HG02943 (cell line): ENCODE measurements around the gene CCDC137.
"Not testable (repeated sequence)": the region's sequence is repeated elsewhere in the genome, so short reads cannot be mapped to it uniquely, and the experiment has no call there.

Source experiments
- ATAC-seq: cut with Tn5 transposase; IDR thresholded peaks from one replicate; pipeline ENCODE4 v1.9.1; 2021; ENCODE audit warnings: mild to moderate bottlenecking, low read depth, moderate library complexity; ENCODE audit not compliant: unreplicated experiment

Gene CCDC137, protein sequence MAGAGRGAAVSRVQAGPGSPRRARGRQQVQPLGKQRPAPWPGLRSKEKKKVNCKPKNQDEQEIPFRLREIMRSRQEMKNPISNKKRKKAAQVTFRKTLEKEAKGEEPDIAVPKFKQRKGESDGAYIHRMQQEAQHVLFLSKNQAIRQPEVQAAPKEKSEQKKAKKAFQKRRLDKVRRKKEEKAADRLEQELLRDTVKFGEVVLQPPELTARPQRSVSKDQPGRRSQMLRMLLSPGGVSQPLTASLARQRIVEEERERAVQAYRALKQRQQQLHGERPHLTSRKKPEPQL

DNA sequence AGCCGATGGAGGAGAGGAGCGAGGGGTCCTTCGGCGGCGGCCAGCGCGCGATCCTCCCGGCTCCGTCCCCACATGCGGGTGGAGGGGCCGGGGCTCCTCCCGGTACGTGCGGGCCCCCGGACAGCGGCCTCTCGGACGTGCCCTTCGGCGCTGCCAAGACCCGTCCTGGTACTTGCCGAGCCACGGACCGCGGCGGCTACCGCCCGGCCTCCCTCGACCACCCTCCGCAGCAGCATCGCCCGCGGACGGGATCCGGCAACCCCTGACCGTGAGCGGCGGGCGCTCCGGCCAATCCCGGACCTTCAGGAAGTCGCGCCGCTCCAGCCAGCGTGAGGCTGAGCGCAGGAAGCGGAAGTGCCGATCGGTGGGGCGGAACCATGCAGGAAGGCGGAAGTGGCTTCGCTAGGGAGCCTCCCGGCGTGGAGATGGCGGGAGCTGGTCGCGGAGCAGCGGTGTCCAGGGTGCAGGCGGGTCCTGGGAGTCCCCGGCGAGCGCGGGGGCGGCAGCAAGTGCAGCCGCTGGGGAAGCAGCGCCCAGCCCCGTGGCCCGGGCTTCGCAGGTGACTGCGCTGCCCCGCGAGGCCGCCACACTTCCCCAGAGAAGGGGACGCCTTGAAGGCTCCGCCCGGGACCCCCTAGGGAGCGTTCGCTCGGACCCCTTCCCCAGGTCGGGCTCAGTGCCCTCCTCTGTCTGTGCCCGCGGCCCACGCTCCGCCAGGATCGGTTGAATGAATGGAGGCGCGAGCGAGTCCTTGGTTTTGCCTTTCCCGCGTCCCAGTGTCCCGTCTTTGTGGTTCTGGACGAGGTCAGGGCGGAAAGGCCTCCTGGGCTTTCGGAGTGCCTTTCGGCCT, at the start of gene CCDC137, which contains the start of gene OXLD1:
TSS of gene CCDC137 (plus strand) at position 396 of the 850 bp plus-strand sequence. CDS start at position 426, 30 bp downstream.
TSS of gene OXLD1 (minus strand) at position 264 of the 850 bp plus-strand sequence. CDS start at position 236, 28 bp downstream.
- peak; percentile 88 for ATAC-seq

DNA sequence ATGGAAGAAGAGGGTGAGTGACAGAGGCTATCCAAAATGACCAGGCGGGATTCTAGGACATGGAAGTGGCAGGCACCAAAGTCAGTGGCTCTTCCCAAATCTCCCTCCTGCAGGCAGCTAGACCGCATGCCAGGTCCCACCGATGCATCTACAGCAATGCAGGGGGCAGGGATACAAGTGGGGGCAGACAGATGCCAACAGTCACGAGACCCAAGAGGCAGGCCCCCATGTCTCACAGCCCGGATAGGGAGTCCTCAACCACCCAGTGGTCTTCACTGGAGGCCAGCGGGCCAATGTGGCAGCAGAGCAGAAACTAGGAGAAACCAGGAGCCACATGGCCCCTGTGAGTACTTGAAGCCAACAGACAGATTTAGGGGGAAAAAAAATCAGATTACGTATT, 49.7 kb upstream of the CCDC137 start:
- ATAC-seq, result no peak

DNA sequence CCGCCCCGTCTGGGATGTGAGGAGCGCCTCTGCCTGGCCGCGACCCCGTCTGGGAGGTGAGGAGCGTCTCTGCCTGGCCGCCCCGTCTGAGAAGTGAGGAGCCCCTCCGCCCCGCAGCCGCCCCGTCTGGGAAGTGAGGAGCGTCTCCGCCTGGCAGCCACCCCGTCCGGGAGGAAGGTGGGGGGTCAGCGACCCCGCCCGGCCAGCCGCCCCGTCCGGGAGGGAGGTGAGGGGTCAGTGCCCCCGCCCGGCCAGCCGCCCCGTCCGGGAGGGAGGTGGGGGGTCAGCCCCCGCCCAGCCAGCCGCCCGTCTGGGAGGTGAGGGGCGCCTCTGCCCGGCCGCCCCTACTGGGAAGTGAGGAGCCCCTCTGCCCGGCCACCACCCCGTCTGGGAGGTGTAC, 48.2 kb upstream of the CCDC137 start:
- ATAC-seq, result not testable (repeated sequence)

DNA sequence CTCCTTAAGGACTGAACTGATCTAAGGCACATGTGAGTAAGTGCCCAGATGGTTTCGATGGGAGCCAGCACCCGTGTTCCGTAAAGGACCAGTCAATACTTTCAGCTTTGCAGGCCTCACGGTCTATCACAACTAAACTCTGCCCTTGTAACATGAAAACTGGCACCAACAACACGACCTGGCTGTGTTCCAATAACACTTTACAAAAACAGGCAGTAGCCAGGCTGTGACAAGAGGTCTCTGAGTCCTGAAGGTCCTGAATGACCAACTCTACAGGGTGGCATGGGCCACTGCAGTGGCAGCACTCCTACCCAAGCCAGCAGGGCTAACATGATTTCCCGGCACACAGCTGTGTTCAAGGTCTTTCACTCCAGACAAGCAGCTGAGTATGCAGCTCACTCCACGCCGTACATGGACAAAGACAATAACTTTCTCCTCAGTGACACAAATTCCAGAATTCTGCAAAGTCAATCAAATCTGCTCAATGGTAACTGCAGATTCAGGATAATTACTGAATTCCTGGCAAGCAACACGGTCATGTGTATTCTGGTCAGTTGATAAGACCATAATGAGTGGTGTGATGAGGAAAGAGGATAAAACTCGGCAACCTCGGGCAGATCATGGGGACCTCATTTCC, 44.9 kb upstream of the CCDC137 start:
- no peak for ATAC-seq

DNA sequence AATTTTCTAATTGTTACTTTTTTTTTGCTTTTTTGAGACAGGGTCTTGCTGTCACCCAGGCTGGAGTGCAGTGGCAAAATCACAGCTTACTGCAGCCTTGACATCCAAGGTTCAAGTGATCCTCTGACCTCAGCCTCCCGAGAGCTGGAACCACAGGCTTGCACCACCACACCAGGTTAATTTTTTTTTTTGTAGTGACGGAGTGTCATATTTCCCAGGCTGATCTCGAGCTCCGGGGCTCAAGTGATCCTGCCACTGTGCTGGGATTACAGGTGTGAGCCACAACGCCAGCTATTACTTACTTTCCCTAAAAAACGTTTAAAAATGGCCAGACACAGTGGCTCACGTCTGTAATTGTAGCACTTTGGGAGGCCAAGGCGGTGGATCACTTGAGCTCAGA, 36.3 kb upstream of the CCDC137 start:
- ATAC-seq, result no peak

DNA sequence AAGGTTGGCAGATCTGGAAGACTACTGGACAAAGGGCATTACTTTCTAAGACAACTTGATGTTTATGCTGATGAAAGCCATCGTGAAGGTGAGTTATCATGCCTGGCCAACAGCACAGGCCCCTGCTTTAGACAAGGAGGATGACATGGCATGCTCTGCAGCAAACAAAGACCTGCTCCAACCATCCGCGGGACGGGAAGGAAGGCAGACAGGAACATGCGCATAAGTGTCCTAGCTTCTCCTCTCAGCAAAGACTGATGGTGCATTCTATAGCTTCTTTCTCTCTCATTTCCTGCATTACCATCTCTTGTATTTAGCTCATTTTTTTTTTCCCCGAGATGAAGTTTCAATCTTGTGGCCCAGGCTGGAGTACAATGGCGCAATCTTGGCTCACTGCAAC, 35.1 kb upstream of the CCDC137 start:
- ATAC-seq, result no peak

DNA sequence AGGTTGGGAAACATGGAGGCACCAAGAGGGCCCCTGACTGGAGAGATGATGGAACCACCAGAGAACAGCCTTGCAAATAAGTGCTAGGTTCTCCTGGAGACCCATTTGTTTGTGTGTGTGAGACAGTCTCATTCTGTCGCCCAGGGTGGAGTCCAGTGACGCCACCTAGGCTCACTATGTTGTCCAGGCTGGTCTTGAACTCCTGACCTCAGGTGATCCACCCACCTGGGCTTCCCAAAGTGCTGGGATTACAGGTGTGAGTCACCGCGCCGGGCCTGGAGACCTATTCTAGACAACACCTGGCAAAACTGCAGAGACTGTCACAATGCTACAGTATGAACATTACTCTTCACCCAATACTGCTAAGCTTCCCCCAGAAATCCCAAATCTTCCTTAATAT, 31.1 kb upstream of the CCDC137 start:
- ATAC-seq, result no peak

DNA sequence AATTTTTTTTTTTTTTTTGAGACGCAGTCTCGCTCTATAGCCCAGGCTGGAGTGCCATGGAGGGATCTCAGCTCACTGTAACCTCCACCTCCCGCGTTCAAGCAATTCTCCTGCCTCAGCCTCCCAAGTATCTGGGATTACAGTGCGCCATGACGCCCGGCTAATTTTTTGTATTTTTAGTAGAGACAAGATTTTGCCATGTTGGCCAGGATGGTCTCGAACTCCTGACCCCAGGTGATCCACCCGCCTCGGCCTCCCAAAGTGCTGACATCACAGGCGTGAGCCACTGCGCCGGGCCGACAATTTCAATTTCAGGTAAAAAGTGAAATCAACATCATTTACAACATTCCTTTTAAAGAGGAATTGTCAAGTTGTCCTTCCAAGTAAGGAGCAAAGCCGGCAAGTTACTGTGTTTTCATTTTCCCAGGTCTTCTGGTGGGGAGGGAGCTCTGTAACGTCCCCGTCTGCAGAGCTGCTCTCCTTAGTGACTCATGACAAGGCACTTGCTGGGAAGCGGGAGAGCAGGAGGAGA, 30.5 kb upstream of the CCDC137 start:
- ATAC-seq, result peak; percentile 17

DNA sequence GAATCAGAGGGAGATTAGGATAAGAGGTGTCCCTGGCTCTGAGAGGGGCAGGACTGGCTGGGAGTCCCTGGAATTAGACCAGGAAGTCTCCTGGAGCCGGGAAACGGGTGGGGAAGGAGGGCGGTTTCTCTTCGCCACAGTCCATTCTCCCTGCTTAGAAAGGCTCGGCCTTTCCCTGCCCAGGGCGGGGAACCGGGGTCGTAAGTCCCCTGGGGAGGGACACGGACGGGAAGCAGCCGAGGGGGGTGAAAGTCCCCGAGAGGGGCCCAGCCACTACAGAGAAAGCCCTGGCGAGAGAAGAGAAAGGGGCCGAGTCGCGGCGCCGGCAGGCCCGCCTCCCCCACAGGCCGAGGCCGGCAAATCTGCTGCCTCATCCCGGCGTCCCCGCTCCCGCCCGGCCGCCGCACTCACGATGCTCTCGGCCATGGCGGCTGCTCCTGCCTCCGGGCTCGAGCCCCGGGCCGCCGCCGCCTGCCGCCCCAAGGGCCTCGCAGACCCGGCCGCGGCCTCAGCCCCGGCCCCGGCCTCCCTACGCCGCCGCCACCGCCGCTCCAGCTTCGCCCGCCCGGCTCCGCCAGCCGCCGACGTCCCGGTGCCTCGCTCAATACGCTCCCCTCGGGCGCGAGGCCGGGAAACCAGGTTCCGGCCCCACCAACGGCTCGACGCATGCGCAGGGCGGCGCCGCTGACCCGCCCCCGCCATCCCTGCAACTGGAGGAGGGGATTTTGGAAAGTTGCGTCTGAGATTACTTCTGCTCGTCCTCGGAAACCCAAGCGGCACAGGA, 29.8 kb upstream of the CCDC137 start, which contains the start of the genes NPLOC4 and TSPAN10:
TSS of gene NPLOC4 (minus strand) at position 608 of the 784 bp plus-strand sequence. CDS start at position 426, 182 bp downstream.
TSS of gene TSPAN10 (plus strand) at position 692 of the 784 bp plus-strand sequence. CDS start 5,217 bp downstream, outside the sequence.
- peak; percentile 62 for ATAC-seq

DNA sequence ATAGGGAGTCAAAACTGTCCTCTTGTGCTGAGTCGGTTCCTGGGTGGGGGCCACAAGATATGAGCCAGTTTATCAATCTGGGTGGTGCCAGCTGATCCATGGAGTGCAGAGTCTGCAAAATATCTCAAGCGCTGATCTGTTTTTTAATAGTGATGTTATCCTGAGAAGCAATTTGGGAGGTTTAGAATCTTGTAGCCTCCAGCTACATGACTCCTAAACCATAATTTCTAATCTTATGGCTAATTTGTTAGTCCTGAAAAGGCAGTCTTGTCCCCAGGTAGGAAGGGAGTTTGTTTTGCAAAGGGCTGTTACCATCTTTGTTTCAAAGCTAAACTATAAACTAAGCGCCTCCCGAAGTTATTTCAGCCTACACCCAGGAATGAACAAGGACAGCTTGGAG, 27.9 kb upstream of the CCDC137 start:
- no peak for ATAC-seq

DNA sequence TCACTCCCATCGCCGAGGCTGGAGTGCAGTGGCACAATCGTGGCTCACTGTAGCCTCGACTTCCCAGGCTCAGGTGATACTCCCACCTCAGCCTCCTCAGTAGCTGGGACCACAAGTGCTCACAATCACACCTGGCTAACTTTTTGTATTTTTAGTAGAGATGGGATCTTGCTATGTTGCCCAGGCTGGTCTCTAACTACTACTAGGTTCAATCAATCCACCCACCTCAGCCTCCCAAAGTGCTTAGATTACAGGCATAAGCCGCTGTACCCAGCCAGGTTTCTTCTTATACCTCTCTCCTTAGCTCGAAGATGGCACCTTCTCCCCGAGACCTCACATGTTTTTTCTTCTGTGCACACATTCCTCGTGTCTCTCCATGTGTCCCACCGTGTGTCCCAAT, 26.5 kb upstream of the CCDC137 start:
- no peak for ATAC-seq

DNA sequence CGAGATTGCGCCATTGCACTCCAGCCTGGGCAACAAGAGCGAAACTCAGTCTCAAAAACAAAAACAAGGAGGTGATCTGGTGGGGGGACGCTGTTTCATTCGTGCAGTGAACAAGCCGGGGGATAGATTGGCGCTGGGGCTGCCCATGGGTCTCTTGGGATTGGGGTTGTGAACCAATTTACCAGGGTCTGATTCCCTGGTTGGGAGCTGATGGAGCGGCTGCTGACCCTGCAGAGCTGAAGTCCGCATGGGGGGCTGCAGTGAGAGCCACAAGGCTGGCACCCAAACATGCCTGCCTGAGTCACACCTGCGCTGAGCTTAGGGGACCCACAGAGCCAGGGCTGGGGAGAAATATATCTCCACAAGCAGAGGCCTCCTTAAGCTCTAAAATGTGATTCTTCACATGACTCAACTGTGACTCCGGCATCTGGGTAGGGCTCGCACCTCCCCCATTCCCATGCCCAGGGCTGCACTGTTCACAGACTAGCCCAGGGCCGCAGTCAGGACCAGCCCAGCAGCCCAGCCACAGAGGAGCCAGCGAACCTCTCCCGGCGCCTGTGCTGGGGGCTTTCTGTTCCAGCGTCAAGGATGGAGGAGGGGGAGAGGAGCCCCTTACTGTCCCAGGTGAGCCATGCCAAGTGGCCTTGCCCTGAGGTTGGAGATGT, 24.6 kb upstream of the CCDC137 start:
- ATAC-seq, result no peak

DNA sequence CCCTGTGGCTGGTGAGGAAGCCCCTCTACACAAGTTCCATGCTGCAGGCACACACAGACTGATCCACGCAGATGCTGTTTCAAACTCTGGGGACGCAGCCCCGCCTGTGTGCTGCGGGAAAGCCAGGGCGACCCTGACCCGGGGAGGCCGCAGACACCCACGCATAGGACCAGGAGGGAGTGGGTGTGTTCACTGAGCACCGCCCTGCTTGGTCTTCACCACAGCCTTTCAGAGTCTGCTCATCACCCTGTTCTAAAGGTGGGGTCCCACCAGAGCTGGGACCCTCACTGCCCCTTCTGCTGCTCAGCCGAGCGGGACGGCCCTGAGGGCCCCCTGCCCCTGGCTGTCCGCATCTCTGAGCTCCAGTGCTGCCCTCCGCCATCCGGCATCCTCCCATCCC, 22.0 kb upstream of the CCDC137 start:
- no peak for ATAC-seq

DNA sequence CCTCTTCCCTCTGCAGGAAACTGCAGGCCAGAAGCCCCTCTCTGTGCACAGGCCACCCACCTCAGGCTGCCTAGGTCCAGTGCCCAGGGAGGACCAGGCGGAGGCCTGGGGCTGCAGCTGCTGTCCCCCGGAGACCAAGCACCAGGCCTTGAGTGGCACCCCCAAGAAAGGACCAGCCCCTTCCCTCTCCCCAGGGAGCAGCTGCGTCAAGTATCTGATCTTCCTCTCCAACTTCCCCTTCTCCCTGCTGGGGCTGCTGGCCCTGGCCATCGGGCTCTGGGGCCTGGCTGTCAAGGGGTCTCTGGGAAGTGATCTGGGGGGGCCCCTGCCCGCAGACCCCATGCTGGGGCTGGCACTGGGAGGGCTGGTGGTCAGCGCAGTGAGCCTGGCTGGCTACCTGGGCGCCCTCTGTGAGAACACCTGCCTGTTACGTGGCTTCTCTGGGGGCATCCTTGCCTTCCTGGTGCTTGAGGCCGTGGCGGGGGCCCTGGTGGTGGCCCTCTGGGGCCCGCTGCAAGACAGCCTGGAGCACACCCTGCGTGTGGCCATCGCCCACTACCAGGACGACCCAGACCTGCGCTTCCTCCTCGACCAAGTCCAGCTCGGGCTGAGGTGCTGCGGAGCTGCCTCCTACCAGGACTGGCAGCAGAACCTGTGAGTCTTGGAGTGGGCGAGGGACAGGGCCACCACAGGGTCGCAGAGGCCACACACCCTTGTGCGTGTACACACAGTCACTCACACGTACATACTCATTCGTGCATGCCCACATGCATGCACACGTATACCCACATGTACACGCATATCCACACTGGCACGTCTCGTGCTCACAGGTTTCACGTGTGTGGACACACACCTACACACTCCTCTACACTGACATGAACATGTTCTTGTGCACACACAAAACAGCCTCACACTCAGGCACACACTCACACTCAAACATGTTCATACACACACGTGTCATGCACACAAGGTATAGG, 21.3 kb upstream of the CCDC137 start:
- ATAC-seq, result no peak

DNA sequence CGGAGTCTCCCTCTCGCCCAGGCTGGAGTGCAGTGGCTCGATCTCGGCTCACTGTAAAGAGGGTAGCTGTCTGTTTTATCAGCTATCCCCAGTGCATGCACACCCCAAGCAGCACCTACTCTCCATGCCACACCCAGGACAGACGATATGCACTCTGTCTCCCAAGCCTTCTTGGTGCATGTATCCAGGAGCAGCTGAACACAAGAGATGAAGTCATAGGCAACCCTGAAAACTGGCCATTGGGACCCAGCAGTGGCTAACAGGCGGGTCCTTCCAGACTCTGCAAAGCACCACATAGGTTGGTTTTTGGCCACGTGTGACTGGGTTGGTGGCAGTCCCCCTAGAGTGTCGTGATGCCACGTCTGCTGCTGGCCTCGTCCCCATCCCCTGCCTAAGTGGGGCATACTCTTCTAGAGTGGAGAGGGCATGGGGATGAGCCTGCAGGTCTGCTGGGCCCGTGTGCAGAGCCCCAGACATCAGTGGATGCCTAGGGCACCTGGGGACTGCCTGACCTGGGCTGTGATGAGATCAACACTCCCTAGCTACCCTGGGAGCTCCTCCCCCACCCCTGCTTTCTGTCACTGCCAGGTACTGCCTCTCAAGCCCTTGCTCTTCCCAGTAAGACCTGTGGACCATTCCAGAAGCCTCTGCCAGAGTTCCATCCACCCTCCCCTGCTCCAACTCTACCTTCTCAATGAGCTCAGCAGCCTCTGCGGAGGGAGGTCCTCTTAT, 19.5 kb upstream of the CCDC137 start:
- no peak for ATAC-seq

DNA sequence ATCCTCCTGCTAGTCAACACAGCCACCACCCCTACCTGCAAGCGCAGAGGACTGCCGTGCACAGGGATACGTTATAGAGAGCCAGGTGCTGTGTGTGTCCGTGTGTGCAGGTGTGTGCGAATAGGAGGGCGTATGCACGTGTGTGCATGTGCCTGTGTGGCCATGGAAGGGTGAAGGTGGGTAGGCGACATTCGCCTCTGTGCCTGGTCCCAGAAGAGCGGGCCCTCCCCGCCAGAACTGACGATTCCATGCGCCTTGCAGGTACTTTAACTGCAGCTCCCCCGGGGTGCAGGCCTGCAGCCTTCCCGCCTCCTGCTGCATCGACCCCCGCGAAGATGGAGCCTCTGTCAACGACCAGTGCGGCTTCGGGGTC, 18.9 kb upstream of the CCDC137 start:
- no peak for ATAC-seq

DNA sequence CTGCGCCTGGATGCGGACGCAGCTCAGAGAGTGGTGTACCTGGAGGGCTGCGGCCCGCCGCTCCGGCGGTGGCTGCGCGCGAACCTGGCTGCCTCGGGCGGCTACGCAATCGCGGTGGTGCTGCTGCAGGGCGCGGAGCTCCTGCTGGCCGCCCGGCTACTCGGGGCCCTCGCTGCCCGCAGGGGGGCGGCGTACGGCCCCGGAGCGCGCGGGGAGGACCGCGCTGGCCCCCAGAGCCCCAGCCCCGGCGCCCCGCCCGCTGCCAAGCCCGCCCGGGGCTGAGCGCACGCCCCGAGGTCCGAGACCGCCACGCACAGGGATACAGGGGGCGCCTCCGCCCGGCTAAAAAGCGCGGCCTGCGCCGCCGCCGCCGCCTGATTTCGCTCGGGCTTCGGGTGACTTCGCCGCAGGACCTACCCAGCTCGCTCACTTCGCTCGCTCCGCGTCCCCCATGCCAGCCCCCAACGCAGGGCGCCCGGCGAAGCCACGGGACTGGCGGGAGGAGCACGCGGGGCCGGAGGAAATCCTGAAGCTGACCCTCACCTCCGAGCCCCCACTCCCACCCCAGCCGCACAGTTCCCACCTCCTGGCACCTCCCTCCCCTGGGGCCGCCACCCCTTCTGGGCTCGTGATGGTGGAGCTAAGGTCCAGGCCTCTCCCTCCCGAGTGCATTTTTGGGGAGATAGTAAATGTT, 18.4 kb upstream of the CCDC137 start:
- ATAC-seq, result no peak
